CD4-positive, alpha-beta T cell treated with Interleukin-17A for 1 hour (primary cell): ENCODE results near the gene TBC1D10A.

ENCODE experiments used
- DNase-seq: peaks from one replicate; pipeline ENCODE4 v3.0.0-alpha.2; 2020

The TBC1D10A gene

DNA sequence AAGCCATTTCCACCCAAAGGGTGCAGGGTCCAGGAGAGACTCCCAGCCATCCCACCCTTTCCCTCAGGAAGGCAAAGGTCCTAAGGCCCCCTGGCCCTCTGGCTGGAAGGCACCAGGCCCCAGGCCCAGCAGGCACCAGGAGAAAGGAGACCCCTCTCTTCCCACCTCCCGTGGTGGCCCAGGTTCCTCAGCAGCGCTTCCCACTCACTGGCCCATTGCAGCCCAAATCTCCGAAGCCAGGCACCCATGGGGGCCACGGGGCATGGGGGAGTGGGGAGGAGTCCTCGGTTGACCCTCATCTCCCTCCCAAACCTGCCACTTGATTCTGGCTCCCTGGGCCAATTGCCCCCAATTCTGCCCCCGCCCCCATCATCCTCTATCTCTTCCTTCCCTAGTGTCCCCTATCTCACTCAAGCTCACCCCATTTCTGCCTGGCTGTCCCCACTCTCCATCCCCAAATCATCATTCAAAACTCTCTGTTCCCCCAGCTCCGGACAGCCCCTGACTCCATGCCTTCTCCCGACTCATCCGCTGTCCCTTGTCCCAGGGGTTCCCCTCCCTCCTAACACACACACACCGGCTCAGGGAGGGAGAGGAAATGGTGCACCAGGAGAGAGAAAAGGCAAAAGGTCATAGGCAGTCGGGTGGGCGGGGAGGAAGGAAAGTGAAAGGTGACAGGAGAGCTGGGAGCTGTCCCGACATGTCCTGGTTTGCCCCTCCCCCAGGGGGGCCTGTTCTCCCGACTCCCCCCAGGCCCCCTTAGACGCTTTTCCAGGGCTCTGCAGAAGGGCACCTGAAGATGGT, 81.4 kb downstream of the TBC1D10A start:
- DNase-seq: no peak

DNA sequence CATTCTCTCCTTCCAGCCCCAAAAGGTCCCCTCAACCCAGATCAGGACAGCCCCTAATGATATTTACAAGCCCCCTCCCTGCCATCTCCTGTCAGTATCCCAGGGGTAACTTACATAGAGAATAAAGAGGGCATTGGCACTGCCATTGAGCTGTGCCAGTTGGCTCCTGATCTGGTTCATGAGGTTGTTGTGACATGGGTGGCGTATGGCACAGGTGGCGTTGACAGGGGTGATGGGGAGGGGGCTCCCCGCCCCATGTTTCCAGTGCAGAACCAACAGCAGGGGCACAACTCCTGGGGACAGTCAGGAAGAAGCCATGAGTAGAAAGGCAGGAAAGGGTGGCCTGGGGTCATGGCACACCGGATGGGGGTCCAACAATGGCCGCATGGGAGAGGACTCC, 82.1 kb downstream of the TBC1D10A start:
- DNase-seq: no peak

DNA sequence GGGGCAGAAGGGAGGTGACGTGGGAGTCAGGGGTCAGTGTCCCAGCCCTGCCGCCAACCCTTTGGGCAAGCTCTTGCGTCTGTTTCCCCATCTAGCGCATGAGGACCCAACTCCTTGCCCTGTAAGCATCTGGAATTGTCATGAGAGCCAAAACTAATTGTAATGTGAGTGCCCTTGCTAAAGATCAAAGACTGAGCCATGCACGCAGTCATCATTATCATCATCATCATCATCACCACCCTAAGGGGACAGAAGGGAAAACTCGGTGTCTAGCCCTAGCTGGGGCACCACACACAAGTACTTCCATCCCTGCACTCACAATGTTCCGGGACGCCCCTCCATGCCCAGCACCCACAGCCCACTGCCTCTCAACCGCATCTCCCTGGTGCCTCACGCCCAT, 82.7 kb downstream of the TBC1D10A start:
- no peak for DNase-seq

DNA sequence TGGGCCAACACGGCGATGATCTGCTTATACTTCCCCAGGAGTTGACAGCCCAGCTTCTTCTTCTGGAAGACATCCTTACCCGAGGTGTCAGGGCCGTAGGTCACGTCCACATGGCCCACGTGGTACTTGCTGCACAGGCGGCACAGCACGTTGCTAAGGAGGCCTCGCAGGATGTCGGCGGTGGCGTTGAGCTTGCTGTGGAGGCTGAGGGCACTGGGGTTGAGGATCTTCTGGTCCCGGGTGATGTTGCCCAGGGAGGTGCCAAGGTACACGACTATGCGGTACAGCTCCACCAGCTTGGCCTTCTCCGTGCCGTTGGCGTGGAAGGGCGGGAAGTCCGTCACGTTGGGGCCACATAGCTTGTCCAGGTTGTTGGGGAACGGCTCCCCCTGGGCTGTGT, 83.1 kb downstream of the TBC1D10A start:
- no peak for DNase-seq
